Prostate gland (tissue), 2 donors: ENCODE data around the gene MARK2.

Source experiments
- POLR2A ChIP-seq: fragments of 450-650 bp; IDR thresholded peaks from one replicate; pipeline ENCODE4 v1.6.1; 2016; ENCODE audit warnings: antibody characterized with exemption, mild to moderate bottlenecking
- POLR2AphosphoS5 ChIP-seq: sonication (generic); formaldehyde crosslinking; IDR thresholded peaks from one replicate; pipeline ENCODE4 v1.6.1; 2017; ENCODE audit warnings: antibody characterized with exemption
- TF ChIP-seq, protein P1 (sequence below), 4 experiments: fragments of 200-600 bp in 2 of 4; fragments of 450-650 bp in 2 of 4; sonication (generic) in 2 of 4; IDR thresholded peaks; 1 replicate in 3 of 4; 2 replicates in 1 of 4; pipeline ENCODE4 v1.5.1; 2016 to 2019; ENCODE audit warnings: antibody characterized with exemption in 4 of 4, mild to moderate bottlenecking in 2 of 4, moderate library complexity in 2 of 4

DNA sequence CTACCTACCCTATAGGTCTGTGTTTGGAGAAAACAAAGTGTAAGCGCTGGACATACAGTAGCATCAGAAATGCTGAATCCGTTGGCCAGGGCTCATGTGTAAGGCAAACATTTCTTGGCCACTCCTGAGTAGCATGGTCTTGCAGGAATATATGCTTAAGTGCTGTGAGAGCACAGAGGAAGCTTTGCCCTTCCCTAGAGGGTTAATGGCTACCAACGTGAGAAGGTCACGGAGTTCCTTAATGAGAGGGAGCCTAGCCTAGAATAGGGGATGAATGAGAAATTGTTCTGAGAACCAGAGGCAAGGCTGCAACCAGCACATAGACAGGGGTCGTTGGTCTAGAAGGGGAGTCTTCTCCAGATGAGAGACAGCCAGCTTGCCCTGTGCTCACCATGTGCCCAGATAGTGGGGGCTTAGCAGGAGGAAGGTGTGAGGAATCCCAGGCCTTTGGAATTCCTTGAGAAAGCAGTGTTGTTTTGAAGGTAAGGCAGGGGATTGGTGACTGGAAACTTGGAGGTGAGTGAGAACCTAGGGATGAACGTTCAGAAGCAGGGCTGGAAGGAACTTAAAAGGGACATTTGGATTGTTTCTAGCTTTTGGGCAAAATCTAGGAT lies 48.6 kb downstream of the MARK2 start:
- TF ChIP-seq POLR2AphosphoS5 (no peak), POLR2A (no peak)
- TF ChIP-seq, protein P1, sequence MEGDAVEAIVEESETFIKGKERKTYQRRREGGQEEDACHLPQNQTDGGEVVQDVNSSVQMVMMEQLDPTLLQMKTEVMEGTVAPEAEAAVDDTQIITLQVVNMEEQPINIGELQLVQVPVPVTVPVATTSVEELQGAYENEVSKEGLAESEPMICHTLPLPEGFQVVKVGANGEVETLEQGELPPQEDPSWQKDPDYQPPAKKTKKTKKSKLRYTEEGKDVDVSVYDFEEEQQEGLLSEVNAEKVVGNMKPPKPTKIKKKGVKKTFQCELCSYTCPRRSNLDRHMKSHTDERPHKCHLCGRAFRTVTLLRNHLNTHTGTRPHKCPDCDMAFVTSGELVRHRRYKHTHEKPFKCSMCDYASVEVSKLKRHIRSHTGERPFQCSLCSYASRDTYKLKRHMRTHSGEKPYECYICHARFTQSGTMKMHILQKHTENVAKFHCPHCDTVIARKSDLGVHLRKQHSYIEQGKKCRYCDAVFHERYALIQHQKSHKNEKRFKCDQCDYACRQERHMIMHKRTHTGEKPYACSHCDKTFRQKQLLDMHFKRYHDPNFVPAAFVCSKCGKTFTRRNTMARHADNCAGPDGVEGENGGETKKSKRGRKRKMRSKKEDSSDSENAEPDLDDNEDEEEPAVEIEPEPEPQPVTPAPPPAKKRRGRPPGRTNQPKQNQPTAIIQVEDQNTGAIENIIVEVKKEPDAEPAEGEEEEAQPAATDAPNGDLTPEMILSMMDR (IDR thresholded peaks at IDR 0.05) = no peak
